ENCODE results near the gene ATAD3C. TPM values are rescaled to one million over a fixed set of nuclear protein-coding genes. Genes with fewer than 3 reads are reported as not detected.

Gene ATAD3C
- total and polyA plus RNA-seq, 10 of the 15 experiments (the other 5 are each of a cell fraction or from before 2014, with no cell fraction given): 0.03 to 3.1 (median 0.86) TPM

DNA sequence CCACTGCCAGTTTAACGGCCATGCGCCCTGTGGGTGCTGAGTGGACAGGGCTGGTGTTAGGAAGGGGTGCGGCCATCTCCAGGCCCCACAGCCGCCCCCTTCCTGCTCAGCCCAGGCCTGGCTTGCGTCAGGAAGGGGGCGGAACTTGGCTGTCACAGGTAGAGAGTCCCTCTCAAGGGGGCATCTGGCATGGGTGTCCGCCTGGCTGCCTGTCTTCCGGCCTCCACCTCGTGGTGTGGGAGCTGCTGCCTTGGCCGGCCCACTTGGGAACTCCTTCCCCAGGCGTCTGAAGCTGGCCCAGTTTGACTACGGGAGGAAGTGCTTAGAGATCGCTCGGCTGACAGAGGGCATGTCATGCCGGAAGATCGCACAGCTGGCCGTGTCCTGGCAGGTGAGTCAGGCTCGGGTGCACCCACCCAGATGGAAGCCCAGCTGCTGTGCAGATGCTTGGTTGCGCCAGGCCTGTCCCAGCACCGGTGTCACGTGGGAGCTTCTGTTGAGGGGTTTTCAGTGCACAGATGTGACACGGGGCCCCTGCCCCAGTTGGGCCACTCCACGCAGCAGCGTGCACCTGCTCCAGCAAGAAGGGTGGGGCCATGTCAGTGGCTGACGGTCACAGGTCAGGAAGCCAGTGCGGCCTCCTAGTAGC, 13.0 kb downstream of the ATAD3C start (continued):
- TF ChIP-seq ZBTB33 (IDR thresholded peaks at IDR 0.05): no peak
- no peak for TF ChIP-seq SUPT20H (IDR thresholded peaks at IDR 0.05; ENCODE audit: borderline replicate concordance, control insufficient read depth, low read depth, low read length)
- no peak for TF ChIP-seq CREM (IDR thresholded peaks at IDR 0.05; ENCODE audit: low read depth)
- TF ChIP-seq POLR2AphosphoS2 (IDR thresholded peaks at IDR 0.05; ENCODE audit: low read depth, low read length): no peak
- TF ChIP-seq PAX8 (IDR thresholded peaks at IDR 0.05): no peak
- no peak for TF ChIP-seq SMC3 (IDR thresholded peaks at IDR 0.05; ENCODE audit: borderline replicate concordance, low read length)
- TF ChIP-seq YY1 (IDR thresholded peaks at IDR 0.05; ENCODE audit: low read depth, low read length): 0 out of 2 replicates have a peak, but pooled peaks have one; percentile 9
- no peak for TF ChIP-seq FOS (IDR thresholded peaks at IDR 0.05; ENCODE audit: borderline replicate concordance, extremely low read depth, insufficient read length)
- no peak for TF ChIP-seq SIX5 (IDR thresholded peaks at IDR 0.05; ENCODE audit: low read depth, low read length, severe bottlenecking)
- TF ChIP-seq SREBF1 (IDR thresholded peaks at IDR 0.05; ENCODE audit: low read length): no peak
- no peak for TF ChIP-seq EED (IDR thresholded peaks at IDR 0.05; ENCODE audit: low read depth)
- no peak for TF ChIP-seq JUNB (IDR thresholded peaks at IDR 0.05)
- peak; percentile 60; the same call in 1 of the 2 replicates for TF ChIP-seq NKRF (conservative IDR thresholded peaks at IDR 0.05)
- no peak for TF ChIP-seq GABPA (IDR thresholded peaks at IDR 0.05; ENCODE audit: low read depth)
- peak; percentile 34 for TF ChIP-seq KLF5 (IDR thresholded peaks at IDR 0.05; ENCODE audit: partially characterized antibody)
- peak; percentile 50; the same call in 1 of the 2 replicates for TF ChIP-seq NR2F1 (conservative IDR thresholded peaks at IDR 0.05)
- no peak for TF ChIP-seq SKIL (IDR thresholded peaks at IDR 0.05; ENCODE audit: low read depth, poor library complexity, severe bottlenecking)
- TF ChIP-seq, protein P1, sequence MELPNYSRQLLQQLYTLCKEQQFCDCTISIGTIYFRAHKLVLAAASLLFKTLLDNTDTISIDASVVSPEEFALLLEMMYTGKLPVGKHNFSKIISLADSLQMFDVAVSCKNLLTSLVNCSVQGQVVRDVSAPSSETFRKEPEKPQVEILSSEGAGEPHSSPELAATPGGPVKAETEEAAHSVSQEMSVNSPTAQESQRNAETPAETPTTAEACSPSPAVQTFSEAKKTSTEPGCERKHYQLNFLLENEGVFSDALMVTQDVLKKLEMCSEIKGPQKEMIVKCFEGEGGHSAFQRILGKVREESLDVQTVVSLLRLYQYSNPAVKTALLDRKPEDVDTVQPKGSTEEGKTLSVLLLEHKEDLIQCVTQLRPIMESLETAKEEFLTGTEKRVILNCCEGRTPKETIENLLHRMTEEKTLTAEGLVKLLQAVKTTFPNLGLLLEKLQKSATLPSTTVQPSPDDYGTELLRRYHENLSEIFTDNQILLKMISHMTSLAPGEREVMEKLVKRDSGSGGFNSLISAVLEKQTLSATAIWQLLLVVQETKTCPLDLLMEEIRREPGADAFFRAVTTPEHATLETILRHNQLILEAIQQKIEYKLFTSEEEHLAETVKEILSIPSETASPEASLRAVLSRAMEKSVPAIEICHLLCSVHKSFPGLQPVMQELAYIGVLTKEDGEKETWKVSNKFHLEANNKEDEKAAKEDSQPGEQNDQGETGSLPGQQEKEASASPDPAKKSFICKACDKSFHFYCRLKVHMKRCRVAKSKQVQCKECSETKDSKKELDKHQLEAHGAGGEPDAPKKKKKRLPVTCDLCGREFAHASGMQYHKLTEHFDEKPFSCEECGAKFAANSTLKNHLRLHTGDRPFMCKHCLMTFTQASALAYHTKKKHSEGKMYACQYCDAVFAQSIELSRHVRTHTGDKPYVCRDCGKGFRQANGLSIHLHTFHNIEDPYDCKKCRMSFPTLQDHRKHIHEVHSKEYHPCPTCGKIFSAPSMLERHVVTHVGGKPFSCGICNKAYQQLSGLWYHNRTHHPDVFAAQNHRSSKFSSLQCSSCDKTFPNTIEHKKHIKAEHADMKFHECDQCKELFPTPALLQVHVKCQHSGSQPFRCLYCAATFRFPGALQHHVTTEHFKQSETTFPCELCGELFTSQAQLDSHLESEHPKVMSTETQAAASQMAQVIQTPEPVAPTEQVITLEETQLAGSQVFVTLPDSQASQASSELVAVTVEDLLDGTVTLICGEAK (IDR thresholded peaks at IDR 0.05; ENCODE audit: borderline replicate concordance): no peak; the same call in 1 of the 2 replicates

Data from GM12878 (cell line).